Measurements from ENCODE around the gene TTLL11.

GRCh38 chr9:122109035-122109813 lies 16.1 kb upstream of the TTLL11 start:
- TF ChIP-seq, protein P1, sequence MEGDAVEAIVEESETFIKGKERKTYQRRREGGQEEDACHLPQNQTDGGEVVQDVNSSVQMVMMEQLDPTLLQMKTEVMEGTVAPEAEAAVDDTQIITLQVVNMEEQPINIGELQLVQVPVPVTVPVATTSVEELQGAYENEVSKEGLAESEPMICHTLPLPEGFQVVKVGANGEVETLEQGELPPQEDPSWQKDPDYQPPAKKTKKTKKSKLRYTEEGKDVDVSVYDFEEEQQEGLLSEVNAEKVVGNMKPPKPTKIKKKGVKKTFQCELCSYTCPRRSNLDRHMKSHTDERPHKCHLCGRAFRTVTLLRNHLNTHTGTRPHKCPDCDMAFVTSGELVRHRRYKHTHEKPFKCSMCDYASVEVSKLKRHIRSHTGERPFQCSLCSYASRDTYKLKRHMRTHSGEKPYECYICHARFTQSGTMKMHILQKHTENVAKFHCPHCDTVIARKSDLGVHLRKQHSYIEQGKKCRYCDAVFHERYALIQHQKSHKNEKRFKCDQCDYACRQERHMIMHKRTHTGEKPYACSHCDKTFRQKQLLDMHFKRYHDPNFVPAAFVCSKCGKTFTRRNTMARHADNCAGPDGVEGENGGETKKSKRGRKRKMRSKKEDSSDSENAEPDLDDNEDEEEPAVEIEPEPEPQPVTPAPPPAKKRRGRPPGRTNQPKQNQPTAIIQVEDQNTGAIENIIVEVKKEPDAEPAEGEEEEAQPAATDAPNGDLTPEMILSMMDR (conservative IDR thresholded peaks at IDR 0.05): no peak
- TF ChIP-seq ZFX (IDR thresholded peaks at IDR 0.05): no peak

Measured in C4-2B (cell line).